Vagina (tissue), 2 donors: ENCODE measurements around the gene SH3TC2. TPM values are rescaled to one million over a fixed set of nuclear protein-coding genes. Genes with fewer than 3 reads are reported as not detected.
A peak's percentile ranks its signal among the peaks of the same experiment; 100 is the strongest.

Source experiments
- DNase-seq, 2 donors: peaks; one replicate each; pipeline ENCODE4 v3.0.0-alpha.2; 2017; ENCODE audit errors: extremely low spot score in 2 of 2
- H3K27ac ChIP-seq: fragments of 200-600 bp; sonication (generic); one replicate; pipeline ENCODE4 v1.5.1; 2019
- H3K27me3 ChIP-seq: fragments of 200-600 bp; sonication (generic); one replicate; pipeline ENCODE4 v1.5.1; 2019
- H3K36me3 ChIP-seq, 2 donors: fragments of 200-600 bp; sonication (generic); one replicate each; pipeline ENCODE4 v1.5.1; 2017 to 2019
- H3K4me1 ChIP-seq: fragments of 200-600 bp; sonication (generic); one replicate; pipeline ENCODE4 v1.5.1; 2019
- H3K4me3 ChIP-seq, 2 donors: fragments of 200-600 bp; sonication (generic); 1 replicate in 1 of 2; 2 replicates in 1 of 2; pipeline ENCODE4 v1.5.1; 2016 to 2019
- H3K9me3 ChIP-seq: fragments of 200-600 bp; sonication (generic); one replicate; pipeline ENCODE4 v1.5.1; 2019
- CTCF ChIP-seq, 3 experiments: fragments of 450-650 bp in 2 of 3; fragments of 200-600 bp in 1 of 3; sonication (generic) in 1 of 3; IDR thresholded peaks; one replicate each; pipeline ENCODE4 v1.5.1; 2017 to 2019; ENCODE audit warnings: antibody characterized with exemption in 3 of 3, mild to moderate bottlenecking in 2 of 3, moderate library complexity in 2 of 3
- POLR2A ChIP-seq, 2 donors: fragments of 450-650 bp; IDR thresholded peaks; one replicate each; pipeline ENCODE4 v1.6.1; 2017; ENCODE audit warnings: antibody characterized with exemption in 2 of 2, mild to moderate bottlenecking in 2 of 2, moderate library complexity in 2 of 2
- POLR2AphosphoS5 ChIP-seq, 2 donors: sonication (generic); formaldehyde crosslinking; IDR thresholded peaks; one replicate each; pipeline ENCODE4 v1.9.0; 2017; ENCODE audit warnings: antibody characterized with exemption in 2 of 2, mild to moderate bottlenecking in 2 of 2, low read depth in 1 of 2; ENCODE audit not compliant: insufficient read depth in 1 of 2
- intact Hi-C: fragments of 100-400 bp; cut with DNase I; formaldehyde crosslinking; loops from one replicate; pipeline ENCODE4 v1.15.1; 2023
- total RNA-seq: library from RNA; depleted of rRNA; stranded (reverse); fragments of >200 nt; gene quantifications from one replicate; pipeline ENCODE4 v1.2.3, GENCODE V29; 2016

Gene SH3TC2
- total RNA-seq, 1 donor from 2014 or later = 2.0 TPM

- no peak overlapping the region for H3K27ac ChIP-seq
- intact Hi-C loops = no loop called here
- H3K4me3 ChIP-seq = no peak overlapping the region
- H3K9me3 ChIP-seq = no peaks in the 10 kb centered on the region
- H3K27me3 ChIP-seq = no peaks in the 10 kb centered on the region
- TF ChIP-seq POLR2A (IDR thresholded peaks at IDR 0.05) (no peak), POLR2AphosphoS5 (IDR thresholded peaks at IDR 0.05; ENCODE audit: insufficient read depth in 1 of 2, low read depth in 1 of 2) (peak in 1 of 2 donors; percentile 19)
- peaks cover 12% of the 10 kb centered on the region for H3K4me1 ChIP-seq
- no peak for DNase-seq
- H3K36me3 ChIP-seq = no peaks in the 10 kb centered on the region
Observed at GRCh38 chr5:149053072-149053695, 9.7 kb downstream of the SH3TC2 start.

- Histone ChIP-seq H3K9me3 (no peaks in the 10 kb centered on the region), H3K4me1 (peaks cover 12% of the 10 kb centered on the region), H3K36me3 (no peaks in the 10 kb centered on the region), H3K27me3 (no peaks in the 10 kb centered on the region), H3K27ac (no peak overlapping the region), H3K4me3 (no peak overlapping the region)
- intact Hi-C loops = no loop called here
- no peak for DNase-seq
- TF ChIP-seq POLR2AphosphoS5 (IDR thresholded peaks at IDR 0.05; ENCODE audit: insufficient read depth in 1 of 2, low read depth in 1 of 2) (peak in 1 of 2 donors; percentile 32), CTCF (IDR thresholded peaks at IDR 0.05) (no peak), POLR2A (IDR thresholded peaks at IDR 0.05) (no peak)
Observed at GRCh38 chr5:149049371-149049781, 13.5 kb downstream of the SH3TC2 start.

GRCh38 chr5:149048811-149049210 is 14.1 kb downstream of the SH3TC2 start:
- TF ChIP-seq POLR2A (IDR thresholded peaks at IDR 0.05) = no peak
- no peak for TF ChIP-seq POLR2AphosphoS5 (IDR thresholded peaks at IDR 0.05; ENCODE audit: insufficient read depth in 1 of 2, low read depth in 1 of 2)
- TF ChIP-seq CTCF (IDR thresholded peaks at IDR 0.05) = no peak
- Histone ChIP-seq H3K27ac (no peak overlapping the region), H3K9me3 (no peaks in the 10 kb centered on the region), H3K36me3 (no peaks in the 10 kb centered on the region), H3K27me3 (no peaks in the 10 kb centered on the region), H3K4me3 (no peak overlapping the region), H3K4me1 (peaks cover 12% of the 10 kb centered on the region)
- intact Hi-C loops = no loop called here
- DNase-seq = no peak

- intact Hi-C loops = no loop called here
- Histone ChIP-seq H3K9me3 (no peaks in the 10 kb centered on the region), H3K4me1 (peaks cover 1% of the 10 kb centered on the region), H3K27ac (no peak overlapping the region), H3K36me3 (no peaks in the 10 kb centered on the region), H3K4me3 (no peak overlapping the region), H3K27me3 (no peaks in the 10 kb centered on the region)
- TF ChIP-seq POLR2A (IDR thresholded peaks at IDR 0.05) (no peak), CTCF (IDR thresholded peaks at IDR 0.05) (no peak), POLR2AphosphoS5 (IDR thresholded peaks at IDR 0.05; ENCODE audit: insufficient read depth in 1 of 2, low read depth in 1 of 2) (no peak)
- no peak for DNase-seq
Observed at GRCh38 chr5:149047462-149047861, 15.4 kb downstream of the SH3TC2 start.

- TF ChIP-seq POLR2A (IDR thresholded peaks at IDR 0.05) (no peak), POLR2AphosphoS5 (IDR thresholded peaks at IDR 0.05; ENCODE audit: insufficient read depth in 1 of 2, low read depth in 1 of 2) (no peak), CTCF (IDR thresholded peaks at IDR 0.05) (no peak)
- Histone ChIP-seq H3K9me3 (no peaks in the 10 kb centered on the region), H3K27me3 (no peaks in the 10 kb centered on the region), H3K36me3 (no peaks in the 10 kb centered on the region), H3K27ac (no peak overlapping the region), H3K4me1 (no peaks in the 10 kb centered on the region), H3K4me3 (no peak overlapping the region)
- intact Hi-C loops = no loop called here
- no peak for DNase-seq
Observed at GRCh38 chr5:149046196-149046829, 16.5 kb downstream of the SH3TC2 start.
